NCI-H2107 (cell line): ENCODE data around the gene SGK2.
"Not testable (repeated sequence)": the region's sequence is repeated elsewhere in the genome, so short reads cannot be mapped to it uniquely, and the experiment has no call there.

Experiments used
- DNase-seq: peaks from one replicate; lab custom pipeline; 2025; lab: John Stamatoyannopoulos, UW

SGK2 gene

GRCh38 chr20:43603124-43603523 lies 44.3 kb downstream of the SGK2 start:
- no peak for DNase-seq

GRCh38 chr20:43605715-43606114 lies 46.9 kb downstream of the SGK2 start:
- no peak for DNase-seq

- DNase-seq = not testable (repeated sequence)
These were observed 48.5 kb downstream of the SGK2 start for GRCh38 chr20:43607278-43607677.

- DNase-seq = no peak
These were observed 72.8 kb downstream of the SGK2 start for GRCh38 chr20:43631598-43631997.
